ENCODE data around the gene NEUROG3. TPM values are rescaled to one million over a fixed set of nuclear protein-coding genes. Genes with fewer than 3 reads are reported as not detected.

NEUROG3 gene
- total and polyA plus RNA-seq, 10 of the 15 experiments (the other 5 are each of a cell fraction or from before 2014, with no cell fraction given): not detected

GRCh38 chr10:69527961-69528360 lies 45.3 kb downstream of the NEUROG3 start:
- H3K9ac ChIP-seq (ENCODE audit: control insufficient read depth, insufficient read depth, low read length): no peak overlapping the region
- no peak for DNase-seq (ENCODE audit: low read depth, low spot score)
- no peak overlapping the region for H3K27ac ChIP-seq (ENCODE audit: control insufficient read depth, insufficient read depth)
- no TSS peak for BruUV-seq (replicated peaks)
- H3K4me3 ChIP-seq: no peak overlapping the region
- RAD21 ChIA-PET (ENCODE audit: unreplicated experiment): no interaction called here
- intact Hi-C loops (cut with micrococcal nuclease; ENCODE audit: unreplicated experiment): no loop called here
- CTCF ChIA-PET: no interaction called here
- no peaks in the 10 kb centered on the region for H3K27me3 ChIP-seq (replicated peaks in 1 of 2; ENCODE audit: control insufficient read depth in 2 of 2, insufficient read depth in 2 of 2, low read length in 1 of 2)
- SMC1A ChIA-PET (ENCODE audit: uncharacterized antibody, unreplicated experiment): no interaction called here
- H3K79me2 ChIP-seq (ENCODE audit: control insufficient read depth, insufficient read depth, low read length): no peaks in the 10 kb centered on the region
- no peak overlapping the region for H3K4me2 ChIP-seq (ENCODE audit: control insufficient read depth, insufficient read depth)
- H3K9me3 ChIP-seq (replicated peaks; ENCODE audit: control insufficient read depth, insufficient read depth, low read length): no peaks in the 10 kb centered on the region
- no peak for TF ChIP-seq ZBTB4 (CRISPR knock-in tag; IDR thresholded peaks at IDR 0.05)
- TF ChIP-seq YBX1 (IDR thresholded peaks at IDR 0.05): no peak
- TF ChIP-seq SMC3 (IDR thresholded peaks at IDR 0.05; ENCODE audit: borderline replicate concordance, low read length): no peak
- TF ChIP-seq DPF2 (IDR thresholded peaks at IDR 0.05): no peak
- no peak for TF ChIP-seq CREB1 (IDR thresholded peaks at IDR 0.05; ENCODE audit: low read depth)
- no peak for TF ChIP-seq NFYB (IDR thresholded peaks at IDR 0.05; ENCODE audit: insufficient read depth, low read depth, low read length)
- no peak for TF ChIP-seq HCFC1 (IDR thresholded peaks at IDR 0.05; ENCODE audit: low read length)
- no peak for TF ChIP-seq YY1 (IDR thresholded peaks at IDR 0.05; ENCODE audit: low read depth, low read length)
- no peak for TF ChIP-seq BRCA1 (IDR thresholded peaks at IDR 0.05; ENCODE audit: low read depth, low read length)
- no peak for TF ChIP-seq IRF4 (IDR thresholded peaks at IDR 0.05; ENCODE audit: low read depth, low read length)
- TF ChIP-seq NR2C1 (IDR thresholded peaks at IDR 0.05): no peak
- no peak for TF ChIP-seq SUZ12 (IDR thresholded peaks at IDR 0.05; ENCODE audit: unreplicated experiment)
- TF ChIP-seq KAT2A (conservative IDR thresholded peaks at IDR 0.05; ENCODE audit: control insufficient read depth, low read depth, low read length): no peak
- TF ChIP-seq POLR2AphosphoS2 (IDR thresholded peaks at IDR 0.05; ENCODE audit: low read depth, low read length): no peak
- no peak for TF ChIP-seq MTA2 (IDR thresholded peaks at IDR 0.05; ENCODE audit: low read depth)
- no peak for TF ChIP-seq EP300 (IDR thresholded peaks at IDR 0.05; ENCODE audit: borderline replicate concordance in 1 of 2, control insufficient read depth in 1 of 2, low read depth in 2 of 2, low read length in 2 of 2)
- no peak for TF ChIP-seq MLLT1 (IDR thresholded peaks at IDR 0.05)
- TF ChIP-seq MEF2A (IDR thresholded peaks at IDR 0.05; ENCODE audit: insufficient read depth, low read depth, low read length): no peak
- no peaks in the 10 kb centered on the region for H3K4me1 ChIP-seq (ENCODE audit: control insufficient read depth, insufficient read depth, low read length)
- POLR2A ChIA-PET: no interaction called here
- no peak overlapping the region for H2AFZ ChIP-seq (ENCODE audit: control insufficient read depth, low read depth, low read length)
- no peaks in the 10 kb centered on the region for H4K20me1 ChIP-seq (ENCODE audit: control insufficient read depth, insufficient read depth)
- in situ Hi-C loops (cut with MboI): no loop called here
- 74% methylated on average over 9 of the region's 11 CpGs for WGBS (ENCODE audit: insufficient coverage, insufficient replicate concordance, low lambda C conversion rate, missing lambda C conversion rate)
- ATAC-seq: no peak
- no peaks in the 10 kb centered on the region for H3K36me3 ChIP-seq (ENCODE audit: control insufficient read depth in 2 of 2, insufficient read depth in 2 of 2, low read length in 1 of 2)
- FAIRE-seq: no peak

Measured in GM12878 (cell line).